ENCODE results near the gene GSG1.

GSG1 gene

DNA sequence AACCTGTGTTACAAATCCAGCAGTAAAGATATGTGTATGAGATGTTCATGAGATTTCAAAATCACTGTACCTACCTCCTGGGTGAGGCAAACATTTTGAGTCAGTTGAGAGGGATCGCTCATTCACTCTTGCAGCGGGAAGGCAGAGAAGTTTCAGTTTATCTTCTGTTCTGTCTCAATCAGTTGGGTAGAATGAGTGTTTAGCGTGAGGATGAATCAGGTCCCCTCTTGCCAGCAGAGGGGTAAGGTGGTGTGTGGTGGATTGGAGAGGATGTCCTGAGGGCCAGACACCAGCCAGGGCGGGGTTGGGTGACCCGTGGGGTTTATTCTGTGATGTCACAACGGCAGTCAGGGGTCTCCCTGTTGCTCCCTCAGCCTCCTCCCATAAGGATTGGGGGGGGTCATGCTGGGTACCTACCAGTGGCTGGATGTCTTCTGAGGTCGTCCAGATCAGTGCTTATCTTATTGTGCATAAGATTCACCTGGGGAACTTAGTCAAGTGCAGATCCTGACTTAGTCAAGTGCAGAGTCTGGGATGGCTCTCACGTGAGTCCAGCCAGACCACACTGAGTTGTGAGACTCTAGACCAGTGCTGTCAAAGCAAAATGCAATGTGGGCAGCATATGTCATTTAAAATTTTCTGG is at the start of gene GSG1:
GSG1 (minus strand) TSS at position 277 of the 643 bp plus-strand sequence; CDS start at position 122, 155 bp downstream.
- DNase-seq, result no peak

DNA sequence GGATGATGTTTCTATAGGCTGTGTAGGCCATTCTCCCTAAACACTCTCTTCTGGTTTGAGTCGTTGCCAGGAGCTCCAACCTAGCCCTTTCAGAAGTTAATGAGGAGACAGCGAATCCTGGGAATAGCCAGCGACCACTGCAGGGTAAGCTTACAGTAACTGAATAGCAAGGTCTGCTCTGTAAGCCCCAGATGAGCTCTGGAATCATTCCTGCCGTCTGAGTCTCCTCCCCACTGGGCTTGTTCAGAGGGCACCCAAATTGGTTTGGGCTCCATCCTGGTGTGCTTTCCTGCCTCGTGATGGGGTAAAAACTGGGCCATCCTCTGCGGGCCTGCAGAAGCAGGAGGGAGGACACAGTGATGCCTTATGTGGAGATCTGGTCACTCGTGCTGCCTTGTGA is 49.7 kb upstream of the GSG1 start:
- DNase-seq, result no peak

DNA sequence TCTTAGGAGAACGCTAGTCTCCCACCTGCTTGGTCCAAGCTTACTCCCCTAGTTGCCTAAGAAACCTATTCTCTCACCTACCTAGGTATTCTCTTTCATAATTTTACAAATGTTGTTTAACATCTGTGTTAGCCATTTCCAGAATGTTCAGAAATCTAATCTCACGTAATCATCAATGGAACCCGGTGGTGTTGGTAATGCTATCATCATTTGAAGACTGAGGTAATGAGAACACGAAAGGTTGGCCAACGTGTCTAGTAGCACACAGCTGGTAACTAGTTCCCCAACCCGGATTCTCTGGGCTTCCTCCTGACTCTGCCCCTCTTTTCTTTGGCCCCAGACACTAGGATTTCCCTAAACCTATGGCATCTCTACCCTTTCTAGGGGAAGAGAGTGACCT is 49.3 kb upstream of the GSG1 start:
- no peak for DNase-seq

DNA sequence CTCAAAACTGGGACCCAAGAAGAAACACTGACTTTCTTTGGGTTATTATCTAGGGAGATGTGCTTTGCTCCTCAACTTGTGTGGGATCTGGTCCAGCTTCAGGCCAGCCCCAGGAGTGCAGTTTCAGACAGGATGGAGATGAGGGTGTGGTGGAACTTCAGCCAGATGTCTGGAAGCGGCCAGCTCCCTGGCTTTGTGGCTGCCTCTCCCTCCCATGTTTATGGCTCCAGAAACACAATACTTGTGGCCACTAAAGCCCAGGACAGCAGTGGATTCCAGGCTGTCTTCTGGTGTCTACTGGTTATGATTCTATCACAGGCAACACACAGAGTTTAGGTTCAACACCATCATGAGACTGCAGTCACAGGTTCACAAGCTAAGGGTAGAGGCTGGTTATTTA is 48.8 kb upstream of the GSG1 start:
- DNase-seq, result no peak

DNA sequence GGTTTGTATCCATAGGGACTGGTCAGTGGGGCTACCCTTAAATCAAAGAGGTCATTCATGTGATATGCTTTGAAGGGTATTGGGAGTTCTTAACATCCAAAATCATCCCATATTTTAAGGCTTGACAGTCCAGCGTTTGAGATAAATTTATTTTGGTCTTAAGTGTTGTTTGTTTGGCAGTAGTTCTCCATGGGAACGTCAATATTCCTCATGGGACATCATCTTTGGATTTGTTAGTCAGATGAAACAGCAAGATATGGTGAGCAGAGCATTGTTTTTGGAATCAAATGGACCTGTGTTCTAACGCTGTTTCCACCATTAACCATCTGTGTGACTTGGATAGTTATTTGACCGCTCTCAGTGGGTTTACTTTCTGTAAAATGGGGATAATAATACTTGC is 45.9 kb upstream of the GSG1 start:
- no peak for DNase-seq

GRCh38 chr12:13148485-13148847 is 45.0 kb upstream of the GSG1 start:
- no peak for DNase-seq

DNA sequence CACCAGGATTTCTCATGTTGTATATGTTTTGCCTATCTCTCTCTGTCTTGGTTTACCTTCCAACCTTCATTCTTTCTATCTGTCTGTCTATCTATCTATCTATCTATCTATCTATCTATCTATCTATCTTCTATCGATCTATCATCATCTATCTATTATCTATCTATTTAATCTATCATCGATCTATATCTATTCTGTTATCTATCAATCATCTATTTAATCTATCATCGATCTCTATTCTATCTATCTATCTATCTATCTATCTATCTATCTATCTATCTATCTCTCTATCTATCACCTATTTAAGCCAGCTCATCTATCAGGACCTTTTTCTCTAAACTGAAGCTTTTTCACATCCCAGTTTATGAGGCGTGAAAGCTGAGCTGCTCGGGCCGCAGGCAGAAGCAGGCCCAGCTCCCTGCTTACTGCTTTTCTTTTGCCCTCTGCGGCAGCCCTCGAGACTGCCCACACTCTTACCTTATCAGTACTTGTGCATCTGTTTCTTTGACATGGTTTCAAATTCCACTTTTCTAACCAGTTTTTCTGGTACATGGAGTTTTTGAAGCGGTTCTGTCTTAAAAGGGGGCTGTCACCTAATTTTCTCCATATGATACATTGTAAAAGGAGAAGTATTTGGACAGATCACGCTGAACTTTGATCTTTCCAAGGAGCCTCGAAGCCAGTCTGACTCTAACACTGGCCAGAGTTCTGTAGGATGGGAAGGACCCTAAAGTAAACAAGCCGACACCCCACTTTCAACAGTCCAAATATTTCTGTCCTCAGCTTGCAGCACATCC is 44.4 kb upstream of the GSG1 start:
- DNase-seq, result no peak

DNA sequence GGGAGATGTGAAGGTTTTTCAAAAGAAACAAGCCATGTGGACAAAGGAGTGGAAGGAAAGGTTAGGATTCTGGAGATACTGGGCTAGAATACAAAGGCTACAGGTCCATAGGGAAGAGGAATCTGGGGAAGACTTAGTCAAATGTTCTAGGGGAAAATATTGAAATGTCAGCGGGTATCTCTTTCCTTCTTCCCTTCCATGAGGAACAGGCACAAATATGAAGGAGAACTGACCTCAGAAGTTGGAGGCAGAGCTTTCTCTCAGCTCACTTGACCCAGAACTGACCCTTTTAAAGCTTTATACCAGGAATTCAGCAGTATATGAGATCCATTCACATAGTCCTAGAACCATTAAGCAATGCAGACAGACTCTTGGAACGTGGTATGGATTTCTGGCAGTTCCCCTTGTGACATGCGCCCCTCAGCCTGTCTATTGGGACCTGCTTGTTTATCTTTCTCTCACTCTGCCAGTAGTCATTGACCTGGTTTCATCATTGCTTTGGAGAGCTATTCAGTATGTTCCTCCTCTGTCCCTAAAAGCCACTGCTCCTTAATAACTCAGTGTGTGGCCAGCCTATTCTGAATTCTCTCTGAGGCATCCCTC is 43.0 kb upstream of the GSG1 start:
- no peak for DNase-seq

GRCh38 chr12:13144266-13144828 is 40.9 kb upstream of the GSG1 start:
- no peak for DNase-seq

GRCh38 chr12:13142747-13143146 is 39.3 kb upstream of the GSG1 start:
- no peak for DNase-seq

DNA sequence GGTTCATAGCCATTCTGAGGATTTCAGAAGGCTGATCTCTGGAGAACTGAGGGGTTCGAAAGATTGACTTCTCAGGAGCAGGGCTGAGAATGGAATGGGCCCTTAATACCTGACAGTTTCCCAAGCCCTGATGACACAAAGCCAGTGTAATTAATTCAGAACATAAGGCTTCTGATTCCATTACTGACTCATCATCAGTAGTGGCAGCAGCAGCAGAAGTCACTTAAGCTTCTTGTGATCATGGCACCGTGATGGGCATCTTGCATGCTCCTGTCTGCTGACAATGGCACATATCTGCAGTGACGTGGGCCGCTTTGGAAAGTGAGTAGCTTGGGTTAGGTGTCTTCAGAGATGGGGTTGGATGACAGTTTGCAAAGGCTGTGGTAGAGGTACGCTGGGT is 38.2 kb upstream of the GSG1 start:
- DNase-seq, result no peak

DNA sequence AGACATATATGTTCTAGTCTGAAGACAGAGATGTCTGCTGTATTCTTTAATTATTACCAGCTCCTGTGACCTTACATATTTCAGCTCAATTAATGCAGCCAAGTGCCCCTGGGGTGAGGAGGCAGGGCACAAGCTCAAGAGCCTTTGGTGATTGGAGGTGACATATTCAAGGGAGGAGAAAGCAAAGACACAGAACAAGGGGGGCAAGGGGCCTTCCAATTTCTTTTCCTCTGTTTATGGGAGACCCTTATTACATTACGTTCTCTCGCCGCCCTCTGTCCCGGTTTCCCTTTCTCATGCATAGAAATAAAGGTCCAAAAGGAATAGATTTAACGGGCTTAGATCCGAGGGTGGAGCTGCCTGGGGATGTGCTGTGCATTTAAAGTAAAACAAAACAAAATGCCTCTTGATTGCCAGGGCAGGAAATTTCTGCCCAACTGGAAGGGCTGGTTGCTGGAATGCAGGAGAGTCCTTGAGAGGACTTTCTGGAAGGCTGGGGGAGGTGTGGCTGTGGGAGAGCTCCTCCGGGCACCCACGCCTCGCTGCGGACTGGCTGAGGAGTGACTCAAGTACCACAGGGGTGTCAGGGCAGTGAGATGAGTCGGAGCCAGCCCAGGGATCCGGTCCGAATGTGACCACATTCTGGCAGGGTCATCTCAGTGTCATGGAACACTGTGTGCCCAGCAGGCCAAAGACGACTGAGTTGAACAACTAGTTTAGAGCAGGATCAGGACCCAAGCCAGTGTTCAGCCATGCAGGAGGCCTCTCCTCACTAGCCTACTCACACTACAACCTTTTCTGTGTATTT is 32.1 kb upstream of the GSG1 start:
- DNase-seq, result no peak

DNA sequence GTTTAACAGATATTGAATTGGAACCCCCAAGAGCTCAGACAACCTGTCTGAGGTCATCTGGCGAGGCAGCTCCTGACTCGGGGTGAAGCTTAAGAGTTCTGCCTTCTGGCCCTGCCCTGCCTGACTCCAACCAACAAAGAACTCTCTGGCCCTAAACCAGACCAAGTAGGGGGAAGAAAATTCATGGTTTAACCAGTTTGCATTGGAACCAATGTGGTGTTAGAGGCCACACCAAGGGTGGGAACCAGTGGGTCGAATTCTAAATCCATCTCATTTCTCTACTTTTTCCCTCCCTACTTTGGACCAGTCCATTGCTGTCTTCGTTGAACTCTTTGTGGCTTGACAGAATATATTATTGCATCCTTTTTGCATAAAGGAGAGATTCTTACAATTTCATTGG is 30.4 kb upstream of the GSG1 start:
- no peak for DNase-seq

- DNase-seq, result no peak
Observed at GRCh38 chr12:13130981-13131380, 27.5 kb upstream of the GSG1 start.

GRCh38 chr12:13128291-13128965 is 25.0 kb upstream of the GSG1 start:
- DNase-seq, result no peak

- DNase-seq, result no peak
Observed at GRCh38 chr12:13127444-13127843, 24.0 kb upstream of the GSG1 start.

DNA sequence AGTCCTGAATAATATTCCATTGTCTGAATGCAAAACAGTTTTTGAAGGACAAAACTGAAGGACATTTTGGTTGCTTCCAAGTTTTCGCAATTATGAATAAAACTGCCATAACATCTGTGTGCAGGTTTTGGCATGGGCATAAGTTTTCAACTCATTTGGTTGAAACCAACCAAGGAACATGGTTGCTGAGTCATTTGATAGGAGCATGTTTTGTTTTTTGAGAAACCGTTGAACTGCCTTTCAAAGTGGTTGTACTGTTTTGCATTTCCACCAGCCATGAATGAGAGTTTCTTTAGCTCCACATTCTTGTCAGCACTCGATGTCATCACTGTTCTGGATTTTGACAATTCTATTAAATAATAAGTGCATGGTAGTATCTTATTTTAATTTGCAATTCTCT is 23.0 kb upstream of the GSG1 start:
- no peak for DNase-seq

- no peak for DNase-seq
Observed at GRCh38 chr12:13125996-13126395, 22.5 kb upstream of the GSG1 start.

DNA sequence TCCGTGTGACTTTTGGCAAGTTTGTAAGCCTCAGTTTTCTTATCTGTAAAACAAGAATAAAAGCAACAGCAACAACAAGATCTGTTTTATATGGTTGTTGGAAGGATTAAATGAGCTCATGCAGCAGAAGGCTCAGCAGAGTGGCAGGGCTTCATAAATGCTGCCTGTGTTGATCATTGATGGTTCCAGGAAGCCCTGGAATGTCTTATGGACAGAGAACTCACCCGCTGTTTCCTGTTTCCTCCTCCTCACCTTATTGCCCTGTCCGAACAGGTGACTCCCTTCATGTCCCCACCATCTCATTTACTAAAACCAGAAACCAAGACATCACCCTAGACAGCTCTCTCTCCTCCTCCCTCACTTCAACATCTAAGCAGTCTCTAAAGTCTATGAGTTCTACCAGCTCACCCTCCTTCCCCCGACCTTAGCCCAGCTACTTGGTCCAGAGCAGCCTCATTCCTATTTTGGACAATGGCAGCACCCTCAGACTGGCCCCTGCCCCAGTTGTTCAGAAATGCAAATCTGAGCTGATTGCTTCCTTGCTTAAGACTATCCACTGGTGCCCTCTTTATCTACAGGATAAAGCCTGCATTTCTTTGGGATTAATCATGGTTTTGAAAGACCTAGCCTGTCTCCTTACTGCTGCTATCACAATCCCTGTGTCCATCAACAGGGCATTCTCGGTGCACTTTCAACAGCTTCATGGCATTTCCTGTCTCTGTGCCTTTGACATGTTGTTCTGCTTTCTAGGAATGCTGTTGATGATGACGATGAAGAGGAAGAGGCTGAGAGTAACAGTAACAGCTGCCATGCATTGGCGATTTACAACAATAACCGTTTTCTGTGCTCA is 21.4 kb upstream of the GSG1 start:
- DNase-seq, result no peak

DNA sequence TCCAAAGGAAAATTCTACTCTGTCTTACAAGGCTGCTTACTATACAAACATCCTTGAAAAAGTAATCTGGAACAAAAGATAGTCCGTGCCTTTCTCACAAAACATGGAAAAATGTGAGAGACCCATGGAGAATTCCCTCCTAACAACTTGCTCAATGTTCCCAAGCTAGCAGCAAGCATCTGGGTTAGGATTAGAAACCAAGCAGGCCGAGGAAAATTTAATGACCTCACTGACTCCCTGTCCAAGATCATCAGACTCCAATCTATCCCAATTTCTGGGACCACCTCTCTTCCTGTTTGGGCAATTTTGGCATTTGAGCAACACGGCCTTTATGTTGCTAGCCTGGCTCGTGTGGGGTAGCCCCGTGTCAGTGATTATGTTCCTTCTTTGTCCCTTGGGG is 18.1 kb upstream of the GSG1 start:
- DNase-seq, result no peak

GRCh38 chr12:13120413-13120812 is 16.9 kb upstream of the GSG1 start:
- no peak for DNase-seq

DNA sequence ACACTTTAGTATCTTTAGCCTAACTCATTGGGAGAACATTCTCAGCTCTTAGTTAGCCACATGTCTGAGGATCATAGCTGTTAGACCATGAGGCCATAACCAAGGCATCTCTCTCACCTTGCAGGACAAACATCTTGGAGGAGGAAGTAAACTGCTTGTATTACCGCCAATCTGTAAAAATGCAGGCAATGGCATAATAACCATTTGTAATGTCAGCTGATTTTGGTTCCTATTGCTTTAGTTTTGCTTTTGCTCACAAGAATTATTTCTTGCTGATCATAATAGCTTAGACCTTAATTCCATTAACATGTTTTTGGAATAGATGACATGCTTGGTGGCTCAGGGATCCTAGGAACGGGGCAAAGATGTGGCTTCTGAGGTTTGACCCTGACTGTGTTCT is 16.4 kb upstream of the GSG1 start:
- no peak for DNase-seq
